Endothelial cell of umbilical vein (primary cell): ENCODE data around the gene ARID1B. TPM values are rescaled to one million over a fixed set of nuclear protein-coding genes. Genes with fewer than 3 reads are reported as not detected.

Source experiments
- BruUV-seq: library from RNA; stranded (reverse); fragments of 400-500 nt; replicated peaks from 2 replicates; lab custom pipeline; 2021; lab: Mats Ljungman, UMichigan
- CTCF ChIA-PET: fragments of 300-600, 350-600 bp; sonication (Branson Sonifier 250); formaldehyde crosslinking; loops from one replicate; lab custom pipeline; 2021; ENCODE audit warnings: antibody characterized with exemption, inconsistent platforms; lab: Charles Lee
- POLR2A ChIA-PET: fragments of 300-600, 350-600 bp; sonication (Branson Sonifier 250); formaldehyde crosslinking; loops from one replicate; lab custom pipeline; 2021; ENCODE audit warnings: antibody characterized with exemption, inconsistent platforms; lab: Charles Lee
- DNase-seq: peaks from one replicate; pipeline ENCODE4 v3.0.0-alpha.2; 2011; ENCODE audit warnings: low read depth, low spot score
- FAIRE-seq: peaks from 2 replicates; lab custom pipeline; 2011; peaks lifted over from hg19 to GRCh38; lab: Jason Lieb, UNC
- H2AFZ ChIP-seq: 2 replicates; pipeline ENCODE4 v1.6.0; 2012; ENCODE audit warnings: low read depth, low read length, control low read depth, inconsistent platforms
- H3K27ac ChIP-seq: 2 replicates; pipeline ENCODE4 v1.5.1; 2011; ENCODE audit warnings: low read depth, mild to moderate bottlenecking, control low read depth, low read length, moderate library complexity; ENCODE audit not compliant: insufficient read depth
- H3K27me3 ChIP-seq, 2 experiments: 2 replicates each; pipeline versions ENCODE4 v1.6.0 to v1.6.1; 2011; ENCODE audit warnings: low read length in 2 of 2, mixed read lengths in 1 of 2; ENCODE audit not compliant: control insufficient read depth in 2 of 2, insufficient read depth in 2 of 2
- H3K36me3 ChIP-seq, 2 experiments: 2 replicates in 1 of 2; 3 replicates in 1 of 2; pipeline ENCODE4 v1.5.1; 2011; ENCODE audit warnings: low read length in 2 of 2, mild to moderate bottlenecking in 1 of 2, moderate library complexity in 1 of 2; ENCODE audit not compliant: control insufficient read depth in 2 of 2, insufficient read depth in 2 of 2; ENCODE audit errors: extremely low read depth in 1 of 2
- H3K4me1 ChIP-seq: 3 replicates; pipeline ENCODE4 v1.5.1; 2011; ENCODE audit warnings: mild to moderate bottlenecking, low read length; ENCODE audit not compliant: control insufficient read depth, insufficient read depth; ENCODE audit errors: extremely low read depth
- H3K4me2 ChIP-seq: 2 replicates; pipeline ENCODE4 v1.6.1; 2011; ENCODE audit warnings: low read length, control low read depth, mixed read lengths; ENCODE audit not compliant: insufficient read depth
- H3K4me3 ChIP-seq, 3 experiments: fragments of 200-600 bp in 1 of 3; sonication (generic), shearing (Covaris generic) in 1 of 3; replicated peaks in 1 of 3; 2 replicates each; pipeline ENCODE4 v1.5.1; 2011 to 2016; ENCODE audit warnings: control low read depth in 3 of 3, low read length in 3 of 3, mild to moderate bottlenecking in 2 of 3, inconsistent platforms in 1 of 3, low read depth in 1 of 3, moderate library complexity in 1 of 3; ENCODE audit not compliant: insufficient read depth in 1 of 3
- H3K79me2 ChIP-seq: 2 replicates; pipeline ENCODE4 v1.6.0; 2012; ENCODE audit warnings: low read length, inconsistent platforms; ENCODE audit not compliant: control insufficient read depth, insufficient read depth
- H3K9ac ChIP-seq: replicated peaks from 2 replicates; pipeline ENCODE3; 2011; ENCODE audit warnings: low read length, control low read depth; ENCODE audit not compliant: insufficient read depth; ENCODE audit errors: extremely low read depth
- H3K9me1 ChIP-seq: replicated peaks from 3 replicates; pipeline ENCODE4 v1.6.0; 2011; ENCODE audit warnings: mild to moderate bottlenecking, low read length; ENCODE audit not compliant: control insufficient read depth, insufficient read depth; ENCODE audit errors: extremely low read depth
- H3K9me3 ChIP-seq: replicated peaks from 2 replicates; pipeline ENCODE4 v1.5.1; 2012; ENCODE audit warnings: low read length, inconsistent platforms; ENCODE audit not compliant: control insufficient read depth, insufficient read depth
- H4K20me1 ChIP-seq: replicated peaks from 2 replicates; pipeline ENCODE3; 2011; ENCODE audit warnings: mild to moderate bottlenecking, low read length; ENCODE audit not compliant: control insufficient read depth, insufficient read depth; ENCODE audit errors: extremely low read depth
- EZH2 ChIP-seq: IDR thresholded peaks from 2 replicates; pipeline ENCODE4 v1.6.1; 2012; ENCODE audit warnings: borderline replicate concordance, low read depth, mild to moderate bottlenecking, moderate library complexity, low read length, inconsistent platforms; ENCODE audit not compliant: severe bottlenecking
- FOS ChIP-seq: IDR thresholded peaks from 2 replicates; pipeline ENCODE4 v1.6.1; 2011; ENCODE audit warnings: mild to moderate bottlenecking, low read length, moderate library complexity, borderline replicate concordance; ENCODE audit not compliant: insufficient read depth
- GATA2 ChIP-seq: IDR thresholded peaks from 2 replicates; pipeline ENCODE4 v1.7.0; 2011; ENCODE audit warnings: low read depth, mild to moderate bottlenecking, moderate library complexity, mixed read lengths, low read length; ENCODE audit not compliant: insufficient read length, insufficient read depth
- JUN ChIP-seq: IDR thresholded peaks from 2 replicates; pipeline ENCODE4 v1.6.1; 2011; ENCODE audit warnings: borderline replicate concordance, low read depth; ENCODE audit not compliant: insufficient read length, insufficient read depth
- MYC ChIP-seq: IDR thresholded peaks from one replicate; pipeline ENCODE4 v1.6.1; 2011; ENCODE audit warnings: mild to moderate bottlenecking, low read depth, low read length
- POLR2A ChIP-seq: IDR thresholded peaks from 2 replicates; pipeline ENCODE4 v1.6.1; 2012; ENCODE audit warnings: low read depth, mild to moderate bottlenecking, control low read depth, low read length
- POLR2AphosphoS5 ChIP-seq: IDR thresholded peaks from 2 replicates; pipeline ENCODE4 v1.6.1; 2012; ENCODE audit warnings: low read depth, mild to moderate bottlenecking, control low read depth, low read length, moderate library complexity; ENCODE audit not compliant: insufficient read depth
- dilution Hi-C: fragments of 300-500 bp; cut with MboI; formaldehyde crosslinking; loops from one replicate; pipeline ENCODE4 v1.15.0; 2019; ENCODE audit warnings: low sequenced_read_pairs; ENCODE audit not compliant: extremely low pct_ligation_motif_present
- intact Hi-C: fragments of 100-400 bp; cut with micrococcal nuclease; formaldehyde crosslinking; loops from one replicate; pipeline ENCODE4 v1.10.0; 2022
- polyA plus RNA-seq, 4 experiments: library from polyadenylated mRNA; depleted of rRNA in 3 of 4; stranded (reverse) in 3 of 4; unstranded in 1 of 4; fragments of >200 nt; gene quantifications; 2 replicates each; pipeline versions ENCODE4 v1.2.1 to v1.2.3, GENCODE V29; 2011 to 2012; ENCODE audit warnings: missing spikeins in 1 of 4
- total RNA-seq: library from RNA; stranded (reverse); gene quantifications from 2 replicates; pipeline ENCODE4 v1.2.3, GENCODE V29; 2021
- TF ChIP-seq, protein P1 (sequence below), 2 donors: IDR thresholded peaks; 1 replicate in 1 of 2; 2 replicates in 1 of 2; pipeline ENCODE4 v1.5.1; 2011; ENCODE audit warnings: low read length in 2 of 2, mild to moderate bottlenecking in 2 of 2, moderate library complexity in 2 of 2, control low read depth in 1 of 2, inconsistent platforms in 1 of 2, low read depth in 1 of 2; ENCODE audit not compliant: insufficient read depth in 1 of 2; ENCODE audit errors: extremely low read depth in 1 of 2
- TF ChIP-seq, protein P2 (sequence below): IDR thresholded peaks from 2 replicates; pipeline ENCODE4 v1.6.1; 2011; ENCODE audit not compliant: insufficient read depth, insufficient read length

Gene ARID1B
- total and polyA plus RNA-seq, 2 donors (not counting 3 experiments of a cell fraction or from before 2014, with no cell fraction given), result 21.8 to 89.5 TPM

DNA sequence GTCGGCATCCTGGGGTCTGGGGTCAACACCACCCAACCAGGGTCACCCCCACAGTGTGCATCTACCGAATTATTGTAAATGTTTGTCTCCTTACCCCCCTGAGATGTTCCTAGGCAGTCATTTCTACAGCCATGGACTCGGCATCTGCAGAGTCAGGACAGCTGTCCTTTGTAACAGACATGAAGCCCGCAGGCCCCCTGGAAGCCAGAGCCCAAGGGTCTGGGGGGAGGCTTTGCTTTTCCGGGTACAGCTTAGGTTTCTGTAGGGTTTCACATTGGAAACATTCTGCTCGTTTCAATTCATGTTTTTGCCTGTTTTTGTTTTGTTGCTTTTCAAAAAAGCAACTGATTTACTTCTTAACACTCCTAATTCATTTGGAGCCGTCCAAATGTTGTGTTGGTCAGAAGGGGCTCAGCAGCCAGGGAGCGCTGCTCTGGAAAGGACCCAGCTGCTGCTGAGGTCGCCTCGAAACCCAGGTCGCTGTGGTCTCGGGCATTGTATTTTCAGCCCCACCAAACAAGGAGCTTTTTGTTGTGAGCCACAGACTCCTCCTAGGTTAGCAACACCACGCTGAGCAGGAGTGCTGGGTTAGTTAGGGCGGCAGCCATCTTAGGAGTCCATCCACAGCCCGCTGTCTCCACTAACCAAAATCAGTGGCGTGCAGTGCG, 385.7 kb downstream of the ARID1B start:
- BruUV-seq, result no TSS peak

DNA sequence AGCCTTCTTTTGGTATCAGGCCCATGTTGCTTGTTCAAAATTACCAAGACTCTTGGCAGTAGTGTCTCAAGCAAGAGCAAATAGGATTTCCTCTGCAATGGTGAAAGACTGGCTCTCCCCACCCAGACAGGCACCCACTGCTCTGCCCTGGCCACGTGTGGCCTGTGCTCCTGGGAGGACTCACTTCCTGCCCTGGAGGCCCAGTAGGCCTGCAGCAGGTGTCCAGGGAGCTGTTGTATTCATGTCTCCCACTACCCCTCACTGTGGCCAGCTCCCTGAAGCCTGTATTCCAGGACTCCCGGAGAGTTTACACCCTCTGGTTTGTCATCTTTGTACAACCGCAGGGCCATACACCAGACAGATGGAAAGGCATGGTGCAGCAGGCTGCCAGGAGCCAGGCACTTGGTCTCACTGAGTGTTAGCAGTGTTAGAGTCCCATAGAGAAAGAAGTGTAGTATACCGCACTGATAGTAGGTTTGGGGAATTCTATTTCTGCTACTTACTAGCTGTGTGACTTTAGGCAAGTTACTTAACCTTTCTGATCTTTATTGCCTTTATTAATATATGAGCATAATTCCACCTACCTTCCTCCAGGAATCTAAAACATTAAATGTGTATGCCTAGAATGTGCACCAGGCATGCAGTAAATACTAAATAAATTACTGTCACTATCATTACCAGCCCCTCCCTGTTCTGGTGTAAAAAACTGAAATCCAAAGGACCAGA, 386.4 kb downstream of the ARID1B start:
- no peaks in the 10 kb centered on the region for H3K9me3 ChIP-seq
- no TSS peak for BruUV-seq
- no peak overlapping the region for H2AFZ ChIP-seq
- H3K9me1 ChIP-seq, result no peaks in the 10 kb centered on the region
- no peak overlapping the region for H3K4me2 ChIP-seq
- no peak overlapping the region for H3K4me3 ChIP-seq
- FAIRE-seq (no peak), DNase-seq (no peak)
- POLR2A ChIA-PET, result no interaction called here
- H3K27me3 ChIP-seq, result no peaks in the 10 kb centered on the region
- H3K9ac ChIP-seq, result no peak overlapping the region
- no peak overlapping the region for H3K27ac ChIP-seq
- dilution Hi-C loops, result no loop called here
- no peaks in the 10 kb centered on the region for H3K4me1 ChIP-seq
- H4K20me1 ChIP-seq, result no peaks in the 10 kb centered on the region
- H3K79me2 ChIP-seq, result no peaks in the 10 kb centered on the region
- CTCF ChIA-PET, result interaction anchor here (1.3 to 1.5 kb wide), 4 partner anchors 9 to 34 kb away, joined by 3 to 4 read pairs (median 3); no protein-coding TSS in a partner anchor
- intact Hi-C loops, result no loop called here
- TF ChIP-seq POLR2AphosphoS5 (no peak), MYC (no peak), FOS (no peak), GATA2 (no peak), EZH2 (no peak), POLR2A (no peak), JUN (no peak)
- TF ChIP-seq, protein P1, sequence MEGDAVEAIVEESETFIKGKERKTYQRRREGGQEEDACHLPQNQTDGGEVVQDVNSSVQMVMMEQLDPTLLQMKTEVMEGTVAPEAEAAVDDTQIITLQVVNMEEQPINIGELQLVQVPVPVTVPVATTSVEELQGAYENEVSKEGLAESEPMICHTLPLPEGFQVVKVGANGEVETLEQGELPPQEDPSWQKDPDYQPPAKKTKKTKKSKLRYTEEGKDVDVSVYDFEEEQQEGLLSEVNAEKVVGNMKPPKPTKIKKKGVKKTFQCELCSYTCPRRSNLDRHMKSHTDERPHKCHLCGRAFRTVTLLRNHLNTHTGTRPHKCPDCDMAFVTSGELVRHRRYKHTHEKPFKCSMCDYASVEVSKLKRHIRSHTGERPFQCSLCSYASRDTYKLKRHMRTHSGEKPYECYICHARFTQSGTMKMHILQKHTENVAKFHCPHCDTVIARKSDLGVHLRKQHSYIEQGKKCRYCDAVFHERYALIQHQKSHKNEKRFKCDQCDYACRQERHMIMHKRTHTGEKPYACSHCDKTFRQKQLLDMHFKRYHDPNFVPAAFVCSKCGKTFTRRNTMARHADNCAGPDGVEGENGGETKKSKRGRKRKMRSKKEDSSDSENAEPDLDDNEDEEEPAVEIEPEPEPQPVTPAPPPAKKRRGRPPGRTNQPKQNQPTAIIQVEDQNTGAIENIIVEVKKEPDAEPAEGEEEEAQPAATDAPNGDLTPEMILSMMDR (IDR thresholded peaks at IDR 0.05; ENCODE audit: extremely low read depth in 1 of 2, insufficient read depth in 1 of 2, low read depth in 1 of 2, low read length in 2 of 2), result no peak
- TF ChIP-seq, protein P2, sequence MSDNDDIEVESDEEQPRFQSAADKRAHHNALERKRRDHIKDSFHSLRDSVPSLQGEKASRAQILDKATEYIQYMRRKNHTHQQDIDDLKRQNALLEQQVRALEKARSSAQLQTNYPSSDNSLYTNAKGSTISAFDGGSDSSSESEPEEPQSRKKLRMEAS, result no peak
- no peaks in the 10 kb centered on the region for H3K36me3 ChIP-seq

More for the DNA sequence above, 385.7 kb downstream of the ARID1B start:
- no peak overlapping the region for H3K27ac ChIP-seq
- H3K79me2 ChIP-seq, result no peaks in the 10 kb centered on the region
- CTCF ChIA-PET, result interaction anchor here (1.3 to 1.5 kb wide), 3 partner anchors 16 to 34 kb away, joined by 3 read pairs; no protein-coding TSS in a partner anchor
- H3K4me3 ChIP-seq, result no peak overlapping the region
- no peaks in the 10 kb centered on the region for H3K4me1 ChIP-seq
- FAIRE-seq (no peak), DNase-seq (no peak)
- no peaks in the 10 kb centered on the region for H3K27me3 ChIP-seq
- H3K9me3 ChIP-seq, result no peaks in the 10 kb centered on the region
- dilution Hi-C loops, result no loop called here
- H3K36me3 ChIP-seq, result no peaks in the 10 kb centered on the region
- POLR2A ChIA-PET, result no interaction called here
- TF ChIP-seq POLR2AphosphoS5 (no peak), FOS (no peak)
- H3K9me1 ChIP-seq, result no peaks in the 10 kb centered on the region
- intact Hi-C loops, result no loop called here
- H3K9ac ChIP-seq, result no peak overlapping the region
- H4K20me1 ChIP-seq, result no peaks in the 10 kb centered on the region
- no peak overlapping the region for H3K4me2 ChIP-seq
- no peak overlapping the region for H2AFZ ChIP-seq
